GM12878 (cell line): Measurements from ENCODE around the gene ARHGAP12. TPM values are rescaled to one million over a fixed set of nuclear protein-coding genes. Genes with fewer than 3 reads are reported as not detected.
A peak's percentile ranks its signal among the peaks of the same experiment; 100 is the strongest.

Experiments
- ATAC-seq: fragments of 200-7000 bp; cut with Tn5 transposase; 3 replicates; pipeline ENCODE4 v1.9.1; 2020; ENCODE audit warnings: mild to moderate bottlenecking, moderate library complexity
- BruUV-seq: library from RNA; stranded (reverse); fragments of 400-500 nt; replicated peaks from 2 replicates; lab custom pipeline; 2021; lab: Mats Ljungman, UMichigan
- CTCF ChIA-PET: fragments of 300-600 bp; sonication (Branson Sonifier 250); formaldehyde crosslinking; extraction: SDS; loops from one replicate; lab custom pipeline; 2021; ENCODE audit warnings: inconsistent platforms; lab: Yijun Ruan, JAX
- POLR2A ChIA-PET: fragments of 350-600 bp; formaldehyde crosslinking; extraction: SDS; loops from one replicate; lab custom pipeline; 2021; ENCODE audit warnings: inconsistent platforms; lab: Charles Lee
- RAD21 ChIA-PET: fragments of 300-600 bp; sonication (Branson Sonifier 250); formaldehyde crosslinking; loops from one replicate; lab custom pipeline; 2023; ENCODE audit warnings: antibody characterized with exemption; ENCODE audit not compliant: unreplicated experiment; lab: Charles Lee
- SMC1A ChIA-PET: fragments of 300-600 bp; sonication (Branson Sonifier 250); formaldehyde crosslinking; loops from one replicate; lab custom pipeline; 2023; ENCODE audit not compliant: unreplicated experiment, uncharacterized antibody; lab: Charles Lee
- DNase-seq: peaks from one replicate; pipeline ENCODE4 v3.0.0-alpha.2; 2011; ENCODE audit warnings: low read depth, low spot score
- FAIRE-seq: peaks from 3 replicates; lab custom pipeline; 2011; peaks lifted over from hg19 to GRCh38; lab: Jason Lieb, UNC
- H2AFZ ChIP-seq: 2 replicates; pipeline ENCODE4 v1.6.0; 2011; ENCODE audit warnings: low read depth, low read length, control low read depth; ENCODE audit not compliant: control insufficient read depth
- H3K27ac ChIP-seq: 2 replicates; pipeline ENCODE4 v1.5.1; 2011; ENCODE audit warnings: control low read depth; ENCODE audit not compliant: control insufficient read depth, insufficient read depth
- H3K27me3 ChIP-seq, 2 experiments: replicated peaks in 1 of 2; 2 replicates each; pipeline versions ENCODE4 v1.6.0 to v1.6.1; 2011; ENCODE audit warnings: low read length in 1 of 2; ENCODE audit not compliant: control insufficient read depth in 2 of 2, insufficient read depth in 2 of 2
- H3K36me3 ChIP-seq, 2 experiments: 2 replicates each; pipeline ENCODE4 v1.5.1; 2011; ENCODE audit warnings: low read length in 1 of 2; ENCODE audit not compliant: control insufficient read depth in 2 of 2, insufficient read depth in 2 of 2
- H3K4me1 ChIP-seq: 2 replicates; pipeline ENCODE4 v1.6.1; 2011; ENCODE audit warnings: mild to moderate bottlenecking, low read length, moderate library complexity, mixed read lengths; ENCODE audit not compliant: control insufficient read depth, insufficient read depth
- H3K4me2 ChIP-seq: 2 replicates; pipeline ENCODE4 v1.6.0; 2011; ENCODE audit warnings: control low read depth; ENCODE audit not compliant: control insufficient read depth, insufficient read depth
- H3K4me3 ChIP-seq: fragments of 200-600 bp; sonication (generic); 2 replicates; pipeline ENCODE4 v1.5.1; 2016
- H3K79me2 ChIP-seq: 2 replicates; pipeline ENCODE4 v1.6.0; 2011; ENCODE audit warnings: low read length; ENCODE audit not compliant: control insufficient read depth, insufficient read depth
- H3K9ac ChIP-seq: 2 replicates; pipeline ENCODE4 v1.8.0; 2011; ENCODE audit warnings: low read length, control low read depth, mixed read lengths; ENCODE audit not compliant: control insufficient read depth, insufficient read depth
- H3K9me3 ChIP-seq: replicated peaks from 3 replicates; pipeline ENCODE4 v1.5.1; 2011; ENCODE audit warnings: mild to moderate bottlenecking, low read length; ENCODE audit not compliant: control insufficient read depth, insufficient read depth
- H4K20me1 ChIP-seq: 2 replicates; pipeline ENCODE4 v1.6.0; 2011; ENCODE audit not compliant: control insufficient read depth, insufficient read depth
- BHLHE40 ChIP-seq, 2 experiments: fragments of 450-650 bp in 1 of 2; IDR thresholded peaks; 2 replicates each; pipeline ENCODE4 v1.6.1; 2011 to 2017; ENCODE audit warnings: low read depth in 2 of 2, borderline replicate concordance in 1 of 2, improper control_type of control experiment in 1 of 2, low read length in 1 of 2, mild to moderate bottlenecking in 1 of 2
- CBX3 ChIP-seq: fragments of 200-600 bp; sonication (generic); IDR thresholded peaks from 2 replicates; pipeline ENCODE4 v1.6.1; 2016; ENCODE audit warnings: low read depth, borderline replicate concordance
- CEBPB ChIP-seq, 2 experiments: fragments of 150-350 bp in 1 of 2; IDR thresholded peaks; 2 replicates each; pipeline ENCODE4 v1.6.1; 2012 to 2014; ENCODE audit warnings: low read depth in 2 of 2, low read length in 2 of 2, borderline replicate concordance in 1 of 2, inconsistent platforms in 1 of 2
- RBBP5 ChIP-seq: fragments of 200-600 bp; sonication (generic); conservative IDR thresholded peaks from 2 replicates; pipeline ENCODE4 v1.6.1; 2016
- SPI1 ChIP-seq: IDR thresholded peaks from 2 replicates; pipeline ENCODE4 v1.6.1; 2011; ENCODE audit warnings: low read depth, mild to moderate bottlenecking, low read length, moderate library complexity, borderline replicate concordance; ENCODE audit not compliant: insufficient read depth
- TAF1 ChIP-seq: IDR thresholded peaks from 2 replicates; pipeline ENCODE4 v1.6.1; 2011; ENCODE audit warnings: mild to moderate bottlenecking, low read depth, low read length, borderline replicate concordance
- YY1 ChIP-seq: IDR thresholded peaks from 2 replicates; pipeline ENCODE4 v1.6.1; 2011; ENCODE audit warnings: low read depth, mild to moderate bottlenecking, low read length
- ZBED1 ChIP-seq: IDR thresholded peaks from 2 replicates; pipeline ENCODE4 v1.6.1; 2016; ENCODE audit warnings: borderline replicate concordance
- ZNF384 ChIP-seq: IDR thresholded peaks from 2 replicates; pipeline ENCODE4 v1.6.1; 2012; ENCODE audit warnings: low read depth, mild to moderate bottlenecking, low read length, improper control_type of control experiment, borderline replicate concordance
- WGBS: methylation state at CpG from one replicate; pipeline ENCODE4 v1.1.6; 2016; ENCODE audit warnings: low lambda C conversion rate; ENCODE audit not compliant: insufficient replicate concordance, insufficient coverage; ENCODE audit errors: missing lambda C conversion rate; 5-methylcytosine and 5-hydroxymethylcytosine counted together
- in situ Hi-C: fragments of 300-500 bp; cut with MboI; formaldehyde crosslinking; loops from 9 replicates; pipeline ENCODE4 v1.14.3; 2018; ENCODE audit warnings: mixed read lengths
- intact Hi-C: fragments of 100-400 bp; cut with micrococcal nuclease; formaldehyde crosslinking; loops from one replicate; pipeline ENCODE4 v1.14.2; 2022; ENCODE audit not compliant: unreplicated experiment
- polyA plus RNA-seq, 11 experiments: library from polyadenylated mRNA; depleted of rRNA in 4 of 11; unstranded in 6 of 11; stranded (reverse) in 5 of 11; fragments of >200 nt; fragmentation: Nextera tagmentation in 4 of 11; fragmentation: Illumina TruSeq in 1 of 11; extraction: Ambion mirVana in 4 of 11; extraction: Trizol in 1 of 11; gene quantifications; 1 replicate in 1 of 11; 2 replicates in 10 of 11; pipeline versions ENCODE4 v1.2.1 to v1.2.3, GENCODE V29; 2011 to 2016; ENCODE audit warnings: inconsistent platforms in 2 of 11, missing spikeins in 2 of 11, low read depth in 1 of 11
- total RNA-seq, 4 experiments: library from RNA; depleted of rRNA in 3 of 4; stranded (reverse); fragments of >200 nt in 3 of 4; fragmentation: Illumina TruSeq in 1 of 4; extraction: Trizol in 1 of 4; gene quantifications; 2 replicates each; pipeline versions ENCODE4 v1.2.1 to v1.2.3, GENCODE V29; 2013 to 2021
- TF ChIP-seq, protein P1 (sequence below): fragments of 450-650 bp; formaldehyde crosslinking; IDR thresholded peaks from 2 replicates; pipeline ENCODE4 v1.4.0; 2020; ENCODE audit warnings: mild to moderate bottlenecking, moderate library complexity
- TF ChIP-seq, protein P2 (sequence below): fragments of 450-650 bp; IDR thresholded peaks from 2 replicates; pipeline ENCODE4 v1.6.1; 2014; ENCODE audit warnings: mild to moderate bottlenecking

Gene ARHGAP12
- total and polyA plus RNA-seq, 10 of the 15 experiments (the other 5 are each of a cell fraction or from before 2014, with no cell fraction given): 5.4 to 15.6 (median 8.5) TPM

DNA sequence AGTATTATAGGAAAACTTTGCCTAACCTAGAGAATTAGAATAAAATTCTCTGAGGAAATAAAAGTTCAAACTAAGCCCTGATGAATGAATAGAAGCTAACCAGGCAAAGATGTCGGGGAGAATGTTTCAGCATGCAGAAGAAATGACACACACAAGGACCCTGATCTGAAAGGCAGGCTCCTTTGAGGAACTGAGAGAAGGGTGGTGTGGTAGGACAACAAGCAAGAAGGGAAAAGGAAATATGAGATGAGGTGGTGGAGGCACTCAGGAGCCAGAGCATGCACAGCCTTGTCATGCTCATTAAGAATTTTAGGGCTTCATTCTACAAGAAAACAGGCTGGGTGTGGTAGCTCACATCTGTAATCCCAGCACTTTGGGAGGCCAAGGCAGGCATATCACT lies 90.6 kb downstream of the ARHGAP12 start:
- RAD21 ChIA-PET: interaction anchor here (0.6 to 2.1 kb wide), 3 partner anchors 24 to 838 kb away, joined by 3 to 7 read pairs (median 3); no protein-coding TSS in a partner anchor
- no peak for DNase-seq

DNA sequence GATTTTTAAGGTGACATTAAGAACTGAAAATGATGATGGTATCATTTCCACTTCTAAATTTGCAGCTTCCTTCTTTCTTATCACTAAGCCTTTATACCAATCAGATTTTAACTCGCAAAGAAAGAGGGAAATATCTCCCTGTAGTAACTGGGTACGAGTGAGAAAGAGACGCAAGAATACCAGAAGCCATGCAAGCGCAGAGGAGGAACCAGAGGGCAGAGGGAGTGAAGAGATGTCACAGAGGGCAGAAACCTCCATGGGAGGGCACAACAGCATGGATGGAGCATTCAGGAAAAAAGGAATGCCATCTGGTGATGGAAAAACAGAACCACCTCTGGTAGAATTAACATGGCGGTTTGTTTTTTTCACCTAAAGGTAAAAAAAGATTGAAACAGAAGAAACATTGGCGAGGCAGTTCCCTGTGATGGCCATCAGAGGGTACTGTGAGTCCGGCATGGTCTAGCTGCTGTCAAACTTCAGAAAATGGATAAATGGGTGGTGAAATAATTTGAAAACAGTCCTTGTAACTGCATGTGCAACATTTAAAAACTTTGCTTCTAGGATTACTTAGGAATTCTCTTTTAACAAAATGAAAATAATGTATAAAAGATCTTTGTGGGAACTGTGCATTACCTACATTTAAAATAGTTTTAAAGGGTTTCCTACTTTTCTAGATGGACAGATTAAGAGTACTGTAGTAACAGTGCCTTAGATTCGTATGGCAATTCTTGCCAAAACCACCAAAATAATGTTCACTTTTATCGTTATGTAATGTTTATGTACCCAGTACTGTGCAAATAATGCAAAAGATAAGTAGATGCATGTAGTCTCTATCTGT lies 91.8 kb downstream of the ARHGAP12 start:
- no peak overlapping the region for H3K9ac ChIP-seq
- H3K27ac ChIP-seq: no peak overlapping the region
- ATAC-seq: peak; percentile 79
- no TSS peak for BruUV-seq
- H2AFZ ChIP-seq: peak overlapping the region; percentile 42
- SMC1A ChIA-PET: interaction anchor here (0.7 to 2.2 kb wide), 4 partner anchors 14 to 167 kb away, joined by 3 to 5 read pairs (median 4); no protein-coding TSS in a partner anchor
- no peaks in the 10 kb centered on the region for H3K4me1 ChIP-seq
- no peak for FAIRE-seq
- H4K20me1 ChIP-seq: no peaks in the 10 kb centered on the region
- no peak overlapping the region for H3K4me2 ChIP-seq
- no peaks in the 10 kb centered on the region for H3K27me3 ChIP-seq
- no peak for DNase-seq
- POLR2A ChIA-PET: no interaction called here
- H3K4me3 ChIP-seq: no peak overlapping the region
- intact Hi-C loops: loop anchor here (2.0 to 10.0 kb wide), 2 partner anchors 168 to 368 kb away; no protein-coding TSS in a partner anchor
- H3K79me2 ChIP-seq: no peaks in the 10 kb centered on the region
- no peaks in the 10 kb centered on the region for H3K9me3 ChIP-seq
- in situ Hi-C loops: no loop called here
- CTCF ChIA-PET: interaction anchor here (0.7 to 2.9 kb wide), 9 partner anchors 25 to 373 kb away, joined by 3 to 18 read pairs (median 3); no protein-coding TSS in a partner anchor
- 9% methylated on average over 9 of the region's 9 CpGs for WGBS
- no peaks in the 10 kb centered on the region for H3K36me3 ChIP-seq
- RAD21 ChIA-PET: interaction anchor here (2.1 kb wide), 1 partner anchor 26 kb away, joined by 7 read pairs; no protein-coding TSS in a partner anchor
- TF ChIP-seq, protein P1, sequence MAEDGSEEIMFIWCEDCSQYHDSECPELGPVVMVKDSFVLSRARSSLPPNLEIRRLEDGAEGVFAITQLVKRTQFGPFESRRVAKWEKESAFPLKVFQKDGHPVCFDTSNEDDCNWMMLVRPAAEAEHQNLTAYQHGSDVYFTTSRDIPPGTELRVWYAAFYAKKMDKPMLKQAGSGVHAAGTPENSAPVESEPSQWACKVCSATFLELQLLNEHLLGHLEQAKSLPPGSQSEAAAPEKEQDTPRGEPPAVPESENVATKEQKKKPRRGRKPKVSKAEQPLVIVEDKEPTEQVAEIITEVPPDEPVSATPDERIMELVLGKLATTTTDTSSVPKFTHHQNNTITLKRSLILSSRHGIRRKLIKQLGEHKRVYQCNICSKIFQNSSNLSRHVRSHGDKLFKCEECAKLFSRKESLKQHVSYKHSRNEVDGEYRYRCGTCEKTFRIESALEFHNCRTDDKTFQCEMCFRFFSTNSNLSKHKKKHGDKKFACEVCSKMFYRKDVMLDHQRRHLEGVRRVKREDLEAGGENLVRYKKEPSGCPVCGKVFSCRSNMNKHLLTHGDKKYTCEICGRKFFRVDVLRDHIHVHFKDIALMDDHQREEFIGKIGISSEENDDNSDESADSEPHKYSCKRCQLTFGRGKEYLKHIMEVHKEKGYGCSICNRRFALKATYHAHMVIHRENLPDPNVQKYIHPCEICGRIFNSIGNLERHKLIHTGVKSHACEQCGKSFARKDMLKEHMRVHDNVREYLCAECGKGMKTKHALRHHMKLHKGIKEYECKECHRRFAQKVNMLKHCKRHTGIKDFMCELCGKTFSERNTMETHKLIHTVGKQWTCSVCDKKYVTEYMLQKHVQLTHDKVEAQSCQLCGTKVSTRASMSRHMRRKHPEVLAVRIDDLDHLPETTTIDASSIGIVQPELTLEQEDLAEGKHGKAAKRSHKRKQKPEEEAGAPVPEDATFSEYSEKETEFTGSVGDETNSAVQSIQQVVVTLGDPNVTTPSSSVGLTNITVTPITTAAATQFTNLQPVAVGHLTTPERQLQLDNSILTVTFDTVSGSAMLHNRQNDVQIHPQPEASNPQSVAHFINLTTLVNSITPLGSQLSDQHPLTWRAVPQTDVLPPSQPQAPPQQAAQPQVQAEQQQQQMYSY (CRISPR knock-in tag): no peak
- TF ChIP-seq CEBPB (IDR thresholded peaks at IDR 0.05; ENCODE audit: borderline replicate concordance in 1 of 2, low read depth in 2 of 2, low read length in 2 of 2): no peak
- TF ChIP-seq, protein P2, sequence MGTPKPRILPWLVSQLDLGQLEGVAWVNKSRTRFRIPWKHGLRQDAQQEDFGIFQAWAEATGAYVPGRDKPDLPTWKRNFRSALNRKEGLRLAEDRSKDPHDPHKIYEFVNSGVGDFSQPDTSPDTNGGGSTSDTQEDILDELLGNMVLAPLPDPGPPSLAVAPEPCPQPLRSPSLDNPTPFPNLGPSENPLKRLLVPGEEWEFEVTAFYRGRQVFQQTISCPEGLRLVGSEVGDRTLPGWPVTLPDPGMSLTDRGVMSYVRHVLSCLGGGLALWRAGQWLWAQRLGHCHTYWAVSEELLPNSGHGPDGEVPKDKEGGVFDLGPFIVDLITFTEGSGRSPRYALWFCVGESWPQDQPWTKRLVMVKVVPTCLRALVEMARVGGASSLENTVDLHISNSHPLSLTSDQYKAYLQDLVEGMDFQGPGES: no peak
- no peak for TF ChIP-seq ZBED1
- no peak for TF ChIP-seq CBX3
- no peak for TF ChIP-seq TAF1
- TF ChIP-seq YY1: peak; percentile 65; the same call in 1 of the 2 replicates
- no peak for TF ChIP-seq RBBP5

More for the DNA sequence above, 90.6 kb downstream of the ARHGAP12 start:
- SMC1A ChIA-PET: interaction anchor here (1.0 to 2.2 kb wide), 3 partner anchors 13 to 375 kb away, joined by 3 to 6 read pairs (median 5); no protein-coding TSS in a partner anchor
- H3K4me3 ChIP-seq: no peak overlapping the region
- in situ Hi-C loops: no loop called here
- no peaks in the 10 kb centered on the region for H3K27me3 ChIP-seq
- CTCF ChIA-PET: interaction anchor here (1.0 to 2.9 kb wide), 5 partner anchors 13 to 169 kb away, joined by 3 to 18 read pairs (median 3); no protein-coding TSS in a partner anchor
- H2AFZ ChIP-seq: no peak overlapping the region
- ATAC-seq (peak; percentile 27; the same call in 2 of the 3 replicates), FAIRE-seq (no peak)
- no peaks in the 10 kb centered on the region for H3K4me1 ChIP-seq
- H3K36me3 ChIP-seq: no peaks in the 10 kb centered on the region
- no peaks in the 10 kb centered on the region for H3K9me3 ChIP-seq
- no TSS peak for BruUV-seq
- H3K9ac ChIP-seq: no peak overlapping the region
- H3K79me2 ChIP-seq: no peaks in the 10 kb centered on the region
- TF ChIP-seq ZNF384: no peak
- TF ChIP-seq SPI1: peak; percentile 70; the same call in 1 of the 2 replicates
- no peak for TF ChIP-seq BHLHE40 (IDR thresholded peaks at IDR 0.05; ENCODE audit: borderline replicate concordance in 1 of 2, low read depth in 2 of 2, low read length in 1 of 2)
- H3K27ac ChIP-seq: no peak overlapping the region
- POLR2A ChIA-PET: no interaction called here
- intact Hi-C loops: loop anchor here (10.0 kb wide), 1 partner anchor 367 kb away; no protein-coding TSS in a partner anchor
- no peaks in the 10 kb centered on the region for H4K20me1 ChIP-seq
- H3K4me2 ChIP-seq: no peak overlapping the region
- 96% methylated on average over 1 of the region's 1 CpG for WGBS
